CD4-positive, alpha-beta memory T cell (primary cell): ENCODE data around the gene CORO2B. TPM values are rescaled to one million over a fixed set of nuclear protein-coding genes. Genes with fewer than 3 reads are reported as not detected.

Source experiments
- CTCF ChIA-PET: fragments of 350-600 bp; sonication (Branson Sonifier 250); formaldehyde crosslinking; loops from one replicate; lab custom pipeline; 2021; ENCODE audit warnings: inconsistent platforms; ENCODE audit not compliant: partially characterized antibody; lab: Charles Lee
- POLR2A ChIA-PET: fragments of 350-600 bp; sonication (Branson Sonifier 250); formaldehyde crosslinking; loops from one replicate; lab custom pipeline; 2021; ENCODE audit not compliant: partially characterized antibody; lab: Charles Lee
- DNase-seq, 5 donors: peaks; one replicate each; pipeline versions ENCODE4 v3.0.0 to v3.0.0-alpha.2; 2020 to 2022; ENCODE audit warnings: mixed read lengths in 1 of 5
- H3K27ac ChIP-seq: one replicate; pipeline ENCODE4 v1.7.0; 2013; ENCODE audit warnings: low read depth, low read length
- H3K27me3 ChIP-seq: 2 replicates; pipeline ENCODE4 v1.7.0; 2013; ENCODE audit warnings: mild to moderate bottlenecking, low read length, moderate library complexity; ENCODE audit not compliant: insufficient read depth
- H3K36me3 ChIP-seq: 2 replicates; pipeline ENCODE4 v1.7.0; 2013; ENCODE audit warnings: mild to moderate bottlenecking, low read length, moderate library complexity; ENCODE audit not compliant: insufficient read depth
- H3K4me1 ChIP-seq: 2 replicates; pipeline ENCODE4 v1.7.0; 2013; ENCODE audit warnings: mild to moderate bottlenecking, low read length, moderate library complexity; ENCODE audit not compliant: insufficient read depth
- H3K4me3 ChIP-seq, 2 donors: one replicate each; pipeline ENCODE4 v1.7.0; 2013; ENCODE audit warnings: low read length in 2 of 2, mild to moderate bottlenecking in 1 of 2
- H3K9me3 ChIP-seq, 2 donors: one replicate each; pipeline ENCODE4 v1.7.0; 2013; ENCODE audit warnings: low read length in 2 of 2, control low read depth in 1 of 2; ENCODE audit not compliant: control insufficient read depth in 1 of 2
- H3K27ac Mint-ChIP-seq, 7 donors: one replicate each; pipeline ENCODE4 v1.8.0; 2020 to 2021; ENCODE audit warnings: mixed read lengths in 7 of 7, mild to moderate bottlenecking in 6 of 7, inconsistent platforms in 3 of 7, moderate library complexity in 3 of 7
- H3K27me3 Mint-ChIP-seq, 2 donors: one replicate each; pipeline ENCODE4 v1.8.0; 2020 to 2021; ENCODE audit warnings: mixed read lengths in 2 of 2
- H3K36me3 Mint-ChIP-seq, 2 donors: one replicate each; pipeline ENCODE4 v1.8.0; 2020 to 2021; ENCODE audit warnings: mixed read lengths in 2 of 2, inconsistent platforms in 1 of 2, mild to moderate bottlenecking in 1 of 2
- H3K4me1 Mint-ChIP-seq, 4 donors: one replicate each; pipeline ENCODE4 v1.8.0; 2020 to 2021; ENCODE audit warnings: mixed read lengths in 4 of 4, mild to moderate bottlenecking in 1 of 4
- H3K4me3 Mint-ChIP-seq, 8 donors: one replicate each; pipeline ENCODE4 v1.8.0; 2020 to 2021; ENCODE audit warnings: mixed read lengths in 8 of 8, mild to moderate bottlenecking in 7 of 8, moderate library complexity in 6 of 8, inconsistent platforms in 3 of 8
- H3K9me3 Mint-ChIP-seq, 8 donors: one replicate each; pipeline ENCODE4 v1.8.0; 2020 to 2021; ENCODE audit warnings: mixed read lengths in 8 of 8, mild to moderate bottlenecking in 5 of 8, inconsistent platforms in 3 of 8, moderate library complexity in 1 of 8
- intact Hi-C: fragments of 100-400 bp; cut with micrococcal nuclease; formaldehyde crosslinking; loops from one replicate; pipeline ENCODE4 v1.15.1; 2023
- polyA plus RNA-seq, 2 donors: library from polyadenylated mRNA; unstranded; fragments of 300-500 nt; fragmentation: Illumina TruSeq; gene quantifications; one replicate each; pipeline ENCODE4 v1.2.3, GENCODE V29; 2021
- total RNA-seq, 2 experiments: library from RNA; stranded (reverse); gene quantifications; one replicate each; pipeline ENCODE4 v1.2.3, GENCODE V29; 2021

The CORO2B gene
- total and polyA plus RNA-seq, 4 experiments from 2014 or later, result not detected

GRCh38 chr15:68565726-68566125 is 13.1 kb upstream of the CORO2B start:
- no peaks in the 10 kb centered on the region for H3K36me3 ChIP-seq
- no peaks in the 10 kb centered on the region for H3K36me3 Mint-ChIP-seq
- no peak overlapping the region for H3K27ac Mint-ChIP-seq
- H3K4me3 ChIP-seq, result no peak overlapping the region
- intact Hi-C loops, result no loop called here
- H3K27ac ChIP-seq, result no peak overlapping the region
- ChIA-PET POLR2A (no interaction called here), CTCF (no interaction called here)
- no peaks in the 10 kb centered on the region for H3K9me3 Mint-ChIP-seq
- DNase-seq, result no peak
- H3K4me1 ChIP-seq, result no peaks in the 10 kb centered on the region
- no peak overlapping the region for H3K4me3 Mint-ChIP-seq
- H3K27me3 Mint-ChIP-seq, result peaks cover 25 to 26% of the 10 kb centered on the region in 2 donors
- peaks cover 0 to under 1% (median 0%) of the 10 kb centered on the region in 4 donors for H3K4me1 Mint-ChIP-seq
- H3K27me3 ChIP-seq, result no peaks in the 10 kb centered on the region
- H3K9me3 ChIP-seq, result no peaks in the 10 kb centered on the region

- Mint-ChIP-seq H3K27me3 (peaks cover 25% of the 10 kb centered on the region in 2 donors), H3K36me3 (no peaks in the 10 kb centered on the region), H3K27ac (no peak overlapping the region), H3K4me3 (no peak overlapping the region), H3K9me3 (no peaks in the 10 kb centered on the region), H3K4me1 (no peaks in the 10 kb centered on the region)
- H3K4me3 ChIP-seq, result no peak overlapping the region
- no peak overlapping the region for H3K27ac ChIP-seq
- no peak for DNase-seq
- no peaks in the 10 kb centered on the region for H3K36me3 ChIP-seq
- no peaks in the 10 kb centered on the region for H3K9me3 ChIP-seq
- no peaks in the 10 kb centered on the region for H3K4me1 ChIP-seq
- H3K27me3 ChIP-seq, result no peaks in the 10 kb centered on the region
- ChIA-PET CTCF (interaction anchor here (0.8 to 0.9 kb wide), 2 partner anchors 10 to 17 kb away, joined by 3 read pairs; no protein-coding TSS in a partner anchor), POLR2A (no interaction called here)
- intact Hi-C loops, result no loop called here
Measured at GRCh38 chr15:68566377-68566954, 12.3 kb upstream of the CORO2B start.

- H3K27me3 Mint-ChIP-seq, result peaks cover 27% of the 10 kb centered on the region in 2 donors
- ChIA-PET CTCF (interaction anchor here (0.7 to 0.9 kb wide), 3 partner anchors 8 to 17 kb away, joined by 3 read pairs; no protein-coding TSS in a partner anchor), POLR2A (no interaction called here)
Measured at GRCh38 chr15:68567345-68567744, 11.4 kb upstream of the CORO2B start.

GRCh38 chr15:68570974-68571373 is 7.8 kb upstream of the CORO2B start:
- Histone ChIP-seq H3K4me1 (no peaks in the 10 kb centered on the region), H3K36me3 (no peaks in the 10 kb centered on the region), H3K4me3 (no peak overlapping the region), H3K27me3 (peaks cover 9% of the 10 kb centered on the region), H3K9me3 (no peaks in the 10 kb centered on the region), H3K27ac (no peak overlapping the region)
- Mint-ChIP-seq H3K27ac (no peak overlapping the region), H3K36me3 (no peaks in the 10 kb centered on the region), H3K27me3 (peaks cover 44 to 52% of the 10 kb centered on the region in 2 donors), H3K9me3 (no peaks in the 10 kb centered on the region), H3K4me3 (no peak overlapping the region), H3K4me1 (no peaks in the 10 kb centered on the region)
- intact Hi-C loops, result no loop called here
- no peak for DNase-seq
- CTCF ChIA-PET, result interaction anchor here (1.9 to 3.2 kb wide), 4 partner anchors 10 to 103 kb away, joined by 6 to 10 read pairs (median 8); no protein-coding TSS in a partner anchor
- POLR2A ChIA-PET, result no interaction called here

More at GRCh38 chr15:68567345-68567744, 11.4 kb upstream of the CORO2B start:
- H3K27ac ChIP-seq, result no peak overlapping the region
- H3K4me1 Mint-ChIP-seq, result no peaks in the 10 kb centered on the region
- H3K36me3 Mint-ChIP-seq, result no peaks in the 10 kb centered on the region
- H3K4me3 ChIP-seq, result no peak overlapping the region
- no peak for DNase-seq
- H3K9me3 Mint-ChIP-seq, result no peaks in the 10 kb centered on the region
- no peaks in the 10 kb centered on the region for H3K9me3 ChIP-seq
- H3K4me3 Mint-ChIP-seq, result no peak overlapping the region
- H3K27ac Mint-ChIP-seq, result no peak overlapping the region
- intact Hi-C loops, result no loop called here
- no peaks in the 10 kb centered on the region for H3K27me3 ChIP-seq
- H3K36me3 ChIP-seq, result no peaks in the 10 kb centered on the region
- no peaks in the 10 kb centered on the region for H3K4me1 ChIP-seq

DNA sequence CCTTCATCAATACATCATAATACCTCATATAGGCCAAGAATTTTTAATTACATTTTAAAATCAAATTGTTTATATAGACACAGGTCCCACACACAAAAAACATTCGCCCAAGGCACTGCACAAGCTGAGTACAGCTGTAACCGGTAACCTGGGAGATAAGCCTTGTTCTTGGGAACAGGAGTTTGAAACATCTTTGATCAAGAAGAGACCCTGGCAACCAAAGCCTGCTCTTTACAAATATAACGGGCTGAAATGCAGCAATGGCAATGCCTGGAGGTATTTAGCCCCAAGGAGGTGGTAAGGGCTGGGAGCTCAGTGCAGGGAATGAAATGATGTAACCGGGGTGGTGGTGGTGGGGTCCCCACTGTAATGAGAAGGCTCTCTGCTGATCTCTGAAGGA is 7.2 kb upstream of the CORO2B start:
- intact Hi-C loops, result no loop called here
- ChIA-PET POLR2A (no interaction called here), CTCF (interaction anchor here (1.1 to 3.2 kb wide), 3 partner anchors 8 to 22 kb away, joined by 3 to 10 read pairs (median 10); no protein-coding TSS in a partner anchor)
- Mint-ChIP-seq H3K4me3 (no peak overlapping the region), H3K36me3 (no peaks in the 10 kb centered on the region), H3K4me1 (peaks cover 0 to under 1% (median 0%) of the 10 kb centered on the region in 4 donors), H3K9me3 (no peaks in the 10 kb centered on the region), H3K27ac (no peak overlapping the region), H3K27me3 (peaks cover 49 to 56% of the 10 kb centered on the region in 2 donors)
- no peak for DNase-seq
- H3K27me3 ChIP-seq, result peaks cover 9% of the 10 kb centered on the region
- no peaks in the 10 kb centered on the region for H3K36me3 ChIP-seq
- H3K9me3 ChIP-seq, result no peaks in the 10 kb centered on the region
- H3K27ac ChIP-seq, result no peak overlapping the region
- H3K4me1 ChIP-seq, result no peaks in the 10 kb centered on the region
- H3K4me3 ChIP-seq, result no peak overlapping the region

GRCh38 chr15:68572309-68572708 is 6.5 kb upstream of the CORO2B start:
- H3K36me3 Mint-ChIP-seq, result no peaks in the 10 kb centered on the region
- H3K27ac Mint-ChIP-seq, result no peak overlapping the region
- ChIA-PET CTCF (interaction anchor here (1.1 to 3.2 kb wide), 2 partner anchors 9 to 22 kb away, joined by 3 to 10 read pairs; no protein-coding TSS in a partner anchor), POLR2A (no interaction called here)
- no peak for DNase-seq
- peaks cover under 1% of the 10 kb centered on the region for H3K4me1 ChIP-seq
- H3K9me3 Mint-ChIP-seq, result no peaks in the 10 kb centered on the region
- no peak overlapping the region for H3K4me3 ChIP-seq
- no peaks in the 10 kb centered on the region for H3K36me3 ChIP-seq
- peaks cover 15% of the 10 kb centered on the region for H3K27me3 ChIP-seq
- H3K9me3 ChIP-seq, result no peaks in the 10 kb centered on the region
- intact Hi-C loops, result no loop called here
- peaks cover 50 to 60% of the 10 kb centered on the region in 2 donors for H3K27me3 Mint-ChIP-seq
- H3K27ac ChIP-seq, result no peak overlapping the region
- H3K4me3 Mint-ChIP-seq, result no peak overlapping the region
- H3K4me1 Mint-ChIP-seq, result peaks cover 0 to 7% (median 4%) of the 10 kb centered on the region in 4 donors

- POLR2A ChIA-PET, result no interaction called here
- H3K27ac ChIP-seq, result no peak overlapping the region
- H3K4me1 ChIP-seq, result peaks cover 6% of the 10 kb centered on the region
- Mint-ChIP-seq H3K36me3 (peaks cover 0 to 3% of the 10 kb centered on the region in 2 donors), H3K27me3 (peaks cover 56 to 63% of the 10 kb centered on the region in 2 donors), H3K9me3 (no peaks in the 10 kb centered on the region), H3K4me1 (peaks cover 3 to 14% (median 7%) of the 10 kb centered on the region in 4 donors), H3K27ac (peak overlapping the region in 1 of 7 donors; percentile 16), H3K4me3 (no peak overlapping the region)
- CTCF ChIA-PET, result interaction anchor here (0.8 to 3.2 kb wide), 2 partner anchors 19 to 23 kb away, joined by 3 to 10 read pairs; no protein-coding TSS in a partner anchor
- H3K4me3 ChIP-seq, result no peak overlapping the region
- H3K36me3 ChIP-seq, result no peaks in the 10 kb centered on the region
- intact Hi-C loops, result no loop called here
- peaks cover 18% of the 10 kb centered on the region for H3K27me3 ChIP-seq
- no peak for DNase-seq
- no peaks in the 10 kb centered on the region for H3K9me3 ChIP-seq
Measured at GRCh38 chr15:68572921-68573320, 5.9 kb upstream of the CORO2B start.
